Calu3 (cell line): ENCODE measurements around the gene POU2F2. TPM values are rescaled to one million over a fixed set of nuclear protein-coding genes. Genes with fewer than 3 reads are reported as not detected.

ENCODE experiments used
- BruUV-seq: library from RNA; stranded (reverse); fragments of 400-500 nt; replicated peaks from 2 replicates; lab custom pipeline; 2021; lab: Mats Ljungman, UMichigan
- CTCF ChIA-PET: fragments of 300-600 bp; sonication (Branson Sonifier 250); formaldehyde crosslinking; loops from one replicate; lab custom pipeline; 2022; ENCODE audit warnings: antibody characterized with exemption; lab: Charles Lee
- DNase-seq: peaks from one replicate; pipeline ENCODE4 v3.0.0; 2022
- H3K27ac Mint-ChIP-seq: one replicate; pipeline ENCODE4 v1.8.0; 2022; ENCODE audit warnings: mixed read lengths; ENCODE audit not compliant: unreplicated experiment
- H3K27me3 Mint-ChIP-seq: one replicate; pipeline ENCODE4 v1.8.0; 2022; ENCODE audit warnings: mixed read lengths; ENCODE audit not compliant: unreplicated experiment
- H3K36me3 Mint-ChIP-seq: one replicate; pipeline ENCODE4 v1.8.0; 2022; ENCODE audit warnings: mild to moderate bottlenecking, moderate library complexity, mixed read lengths; ENCODE audit not compliant: insufficient read depth, unreplicated experiment
- H3K4me1 Mint-ChIP-seq: one replicate; pipeline ENCODE4 v1.8.0; 2022; ENCODE audit warnings: mild to moderate bottlenecking, low read depth, mixed read lengths; ENCODE audit not compliant: unreplicated experiment
- H3K4me3 Mint-ChIP-seq: one replicate; pipeline ENCODE4 v1.8.0; 2022; ENCODE audit warnings: mild to moderate bottlenecking, low read depth, moderate library complexity, mixed read lengths; ENCODE audit not compliant: unreplicated experiment
- H3K9me3 Mint-ChIP-seq: one replicate; pipeline ENCODE4 v1.8.0; 2022; ENCODE audit warnings: low read depth, mixed read lengths; ENCODE audit not compliant: unreplicated experiment
- intact Hi-C: fragments of 100-400 bp; cut with micrococcal nuclease; formaldehyde crosslinking; loops from one replicate; pipeline ENCODE4 v1.10.0; 2022; ENCODE audit not compliant: unreplicated experiment
- total RNA-seq: library from RNA; stranded (reverse); gene quantifications from 2 replicates; pipeline ENCODE4 v1.2.3, GENCODE V29; 2022
- TF ChIP-seq, protein P1 (sequence below): fragments of 200-600 bp; IDR thresholded peaks from one replicate; pipeline ENCODE4 v1.8.0; 2022; ENCODE audit warnings: antibody characterized with exemption; ENCODE audit not compliant: unreplicated experiment

The POU2F2 gene
- total RNA-seq, 1 experiment from 2014 or later = 4.6 TPM

- Mint-ChIP-seq H3K4me3 (no peak overlapping the region), H3K36me3 (peaks cover 20% of the 10 kb centered on the region), H3K9me3 (no peaks in the 10 kb centered on the region), H3K4me1 (peaks cover 11% of the 10 kb centered on the region), H3K27me3 (no peaks in the 10 kb centered on the region), H3K27ac (no peak overlapping the region)
- BruUV-seq = no TSS peak
- CTCF ChIA-PET = no interaction called here
- intact Hi-C loops = no loop called here
- no peak for DNase-seq
- TF ChIP-seq, protein P1, sequence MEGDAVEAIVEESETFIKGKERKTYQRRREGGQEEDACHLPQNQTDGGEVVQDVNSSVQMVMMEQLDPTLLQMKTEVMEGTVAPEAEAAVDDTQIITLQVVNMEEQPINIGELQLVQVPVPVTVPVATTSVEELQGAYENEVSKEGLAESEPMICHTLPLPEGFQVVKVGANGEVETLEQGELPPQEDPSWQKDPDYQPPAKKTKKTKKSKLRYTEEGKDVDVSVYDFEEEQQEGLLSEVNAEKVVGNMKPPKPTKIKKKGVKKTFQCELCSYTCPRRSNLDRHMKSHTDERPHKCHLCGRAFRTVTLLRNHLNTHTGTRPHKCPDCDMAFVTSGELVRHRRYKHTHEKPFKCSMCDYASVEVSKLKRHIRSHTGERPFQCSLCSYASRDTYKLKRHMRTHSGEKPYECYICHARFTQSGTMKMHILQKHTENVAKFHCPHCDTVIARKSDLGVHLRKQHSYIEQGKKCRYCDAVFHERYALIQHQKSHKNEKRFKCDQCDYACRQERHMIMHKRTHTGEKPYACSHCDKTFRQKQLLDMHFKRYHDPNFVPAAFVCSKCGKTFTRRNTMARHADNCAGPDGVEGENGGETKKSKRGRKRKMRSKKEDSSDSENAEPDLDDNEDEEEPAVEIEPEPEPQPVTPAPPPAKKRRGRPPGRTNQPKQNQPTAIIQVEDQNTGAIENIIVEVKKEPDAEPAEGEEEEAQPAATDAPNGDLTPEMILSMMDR = no peak
Measured at GRCh38 chr19:42086770-42087550, 45.3 kb downstream of the POU2F2 start.

GRCh38 chr19:42086188-42086736, 46.0 kb downstream of the POU2F2 start:
- intact Hi-C loops = no loop called here
- H3K27ac Mint-ChIP-seq = no peak overlapping the region
- CTCF ChIA-PET = no interaction called here
- H3K4me3 Mint-ChIP-seq = no peak overlapping the region
- H3K36me3 Mint-ChIP-seq = peaks cover 27% of the 10 kb centered on the region
- TF ChIP-seq, protein P1 = no peak
- no peak for DNase-seq
- H3K27me3 Mint-ChIP-seq = no peaks in the 10 kb centered on the region
- peaks cover 17% of the 10 kb centered on the region for H3K4me1 Mint-ChIP-seq
- BruUV-seq = no TSS peak
- H3K9me3 Mint-ChIP-seq = no peaks in the 10 kb centered on the region

- H3K36me3 Mint-ChIP-seq = peaks cover 39% of the 10 kb centered on the region
- TF ChIP-seq, protein P1 = no peak
- no peak overlapping the region for H3K27ac Mint-ChIP-seq
- intact Hi-C loops = no loop called here
- no peak overlapping the region for H3K4me3 Mint-ChIP-seq
- H3K27me3 Mint-ChIP-seq = no peaks in the 10 kb centered on the region
- peaks cover 13% of the 10 kb centered on the region for H3K4me1 Mint-ChIP-seq
- BruUV-seq = no TSS peak
- CTCF ChIA-PET = no interaction called here
- no peaks in the 10 kb centered on the region for H3K9me3 Mint-ChIP-seq
- DNase-seq = no peak
Measured at GRCh38 chr19:42083537-42083936, 48.7 kb downstream of the POU2F2 start.

- CTCF ChIA-PET = interaction anchor here (0.6 to 1.0 kb wide), 2 partner anchors 30 to 95 kb away, joined by 3 read pairs; no protein-coding TSS in a partner anchor
- no peak overlapping the region for H3K4me3 Mint-ChIP-seq
- peak; percentile 50 for DNase-seq
Measured at GRCh38 chr19:42081584-42082203, 50.6 kb downstream of the POU2F2 start.

More at GRCh38 chr19:42081584-42082203, 50.6 kb downstream of the POU2F2 start:
- H3K4me1 Mint-ChIP-seq = peaks cover 27% of the 10 kb centered on the region
- intact Hi-C loops = no loop called here
- H3K36me3 Mint-ChIP-seq = peaks cover 56% of the 10 kb centered on the region
- TF ChIP-seq, protein P1 = peak; percentile 58
- no TSS peak for BruUV-seq
- H3K27me3 Mint-ChIP-seq = no peaks in the 10 kb centered on the region
- H3K27ac Mint-ChIP-seq = peak overlapping the region; percentile 6
- H3K9me3 Mint-ChIP-seq = no peaks in the 10 kb centered on the region
